ENCODE results near the gene FAM107A.

Gene FAM107A

GRCh38 chr3:58576716-58577115 is 475 bp downstream of the FAM107A start:
- DNase-seq (ENCODE audit: extremely low spot score), result no peak
- CTCF ChIA-PET, result interaction anchor here (3.5 to 25.5 kb wide), 2 partner anchors 9 to 58 kb away, joined by 16 to 384 read pairs; no protein-coding TSS in a partner anchor
- TF ChIP-seq CTCF (IDR thresholded peaks at IDR 0.05; ENCODE audit: control extremely low read depth, extremely low read depth, low read depth, missing control alignments), result no peak
- POLR2A ChIA-PET, result no interaction called here

DNA sequence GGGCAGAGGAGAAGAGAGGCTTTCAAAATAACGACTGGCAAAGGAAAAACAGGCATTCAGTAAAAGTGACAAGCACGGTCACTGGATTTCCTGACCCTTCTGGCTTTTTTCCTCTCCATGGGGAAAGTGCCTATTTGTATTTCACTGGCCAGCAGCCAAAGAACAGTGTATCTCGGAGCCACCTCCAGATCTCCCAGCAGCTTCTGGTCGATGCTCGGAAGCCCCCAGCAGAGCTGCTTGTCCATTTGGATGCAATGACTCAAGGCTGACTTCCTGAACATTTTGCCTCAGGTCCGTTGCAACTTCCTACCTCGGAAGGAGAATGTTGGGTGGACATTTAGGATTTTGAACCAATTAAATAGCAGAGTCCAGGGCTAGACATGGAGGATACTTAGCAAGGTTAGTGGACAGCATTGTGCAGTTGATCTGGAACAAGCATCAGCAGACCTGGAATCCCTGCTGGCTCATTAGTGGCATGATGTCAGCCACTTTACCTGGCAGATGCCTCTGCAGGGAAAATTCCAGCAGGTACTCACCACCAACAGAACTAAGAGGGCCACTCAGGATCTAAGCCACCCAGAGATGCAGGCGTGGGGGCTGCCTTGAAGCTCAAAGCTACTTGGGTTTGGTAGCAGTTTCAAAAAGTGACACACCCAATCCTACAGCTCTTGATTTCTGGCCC is 1.1 kb downstream of the FAM107A start:
- no peak for DNase-seq (ENCODE audit: extremely low spot score)
- ChIA-PET POLR2A (no interaction called here), CTCF (interaction anchor here (3.5 to 25.5 kb wide), 2 partner anchors 8 to 59 kb away, joined by 16 to 384 read pairs; no protein-coding TSS in a partner anchor)
- TF ChIP-seq CTCF (IDR thresholded peaks at IDR 0.05; ENCODE audit: control extremely low read depth, extremely low read depth, low read depth, missing control alignments), result no peak

- TF ChIP-seq CTCF (IDR thresholded peaks at IDR 0.05; ENCODE audit: control extremely low read depth, extremely low read depth, low read depth, missing control alignments), result no peak
- CTCF ChIA-PET, result interaction anchor here (1.3 to 25.5 kb wide), 5 partner anchors 9 to 111 kb away, joined by 3 to 384 read pairs (median 4); no protein-coding TSS in a partner anchor
- POLR2A ChIA-PET, result no interaction called here
- no peak for DNase-seq (ENCODE audit: extremely low spot score)
These were observed 2.5 kb downstream of the FAM107A start for GRCh38 chr3:58574682-58575081.

DNA sequence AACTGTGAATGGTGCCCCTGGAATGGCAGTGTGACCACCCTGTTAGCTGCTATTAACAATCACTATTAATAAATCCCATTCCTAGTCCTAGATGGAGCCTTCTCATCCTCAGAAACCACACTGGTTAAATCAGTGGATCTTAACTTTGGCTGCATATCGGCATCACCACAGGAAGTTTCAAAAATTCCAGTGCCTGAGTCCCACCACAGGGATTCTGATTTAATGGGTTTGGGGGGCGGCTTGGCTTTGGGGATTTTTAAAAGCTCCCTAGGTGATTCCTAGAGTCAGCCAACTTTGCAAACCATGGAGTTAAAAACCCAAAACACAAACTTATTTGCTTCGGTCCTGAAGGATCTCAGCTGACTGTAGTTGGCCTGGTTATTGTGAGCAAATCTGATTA is 3.1 kb downstream of the FAM107A start:
- ChIA-PET POLR2A (no interaction called here), CTCF (interaction anchor here (1.3 to 25.5 kb wide), 6 partner anchors 8 to 110 kb away, joined by 3 to 384 read pairs (median 5); no protein-coding TSS in a partner anchor)
- no peak for TF ChIP-seq CTCF (IDR thresholded peaks at IDR 0.05; ENCODE audit: control extremely low read depth, extremely low read depth, low read depth, missing control alignments)
- DNase-seq (ENCODE audit: extremely low spot score), result no peak

DNA sequence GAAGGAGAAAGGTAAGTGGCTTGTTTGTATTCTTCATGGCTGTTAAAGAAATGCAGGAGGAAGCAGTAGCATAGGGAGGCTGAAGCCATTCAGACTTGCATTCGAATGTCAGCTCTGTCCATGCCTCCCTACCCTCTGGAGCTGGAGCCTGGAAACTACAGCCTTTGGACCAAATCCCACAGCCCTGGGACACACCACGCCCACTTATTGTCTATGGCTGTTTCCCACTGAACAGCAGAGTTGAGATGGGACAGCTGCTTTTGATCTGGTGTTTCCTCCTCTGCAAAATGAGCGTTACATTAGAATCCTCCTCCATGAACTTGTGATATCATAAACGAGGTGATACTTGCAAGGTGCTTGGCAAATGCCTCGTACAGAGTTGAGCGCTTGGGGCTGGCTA is 3.6 kb downstream of the FAM107A start:
- ChIA-PET CTCF (interaction anchor here (1.6 to 25.5 kb wide), 4 partner anchors 11 to 61 kb away, joined by 4 to 384 read pairs (median 7); no protein-coding TSS in a partner anchor), POLR2A (no interaction called here)
- no peak for TF ChIP-seq CTCF (IDR thresholded peaks at IDR 0.05; ENCODE audit: control extremely low read depth, extremely low read depth, low read depth, missing control alignments)
- no peak for DNase-seq (ENCODE audit: extremely low spot score)

DNA sequence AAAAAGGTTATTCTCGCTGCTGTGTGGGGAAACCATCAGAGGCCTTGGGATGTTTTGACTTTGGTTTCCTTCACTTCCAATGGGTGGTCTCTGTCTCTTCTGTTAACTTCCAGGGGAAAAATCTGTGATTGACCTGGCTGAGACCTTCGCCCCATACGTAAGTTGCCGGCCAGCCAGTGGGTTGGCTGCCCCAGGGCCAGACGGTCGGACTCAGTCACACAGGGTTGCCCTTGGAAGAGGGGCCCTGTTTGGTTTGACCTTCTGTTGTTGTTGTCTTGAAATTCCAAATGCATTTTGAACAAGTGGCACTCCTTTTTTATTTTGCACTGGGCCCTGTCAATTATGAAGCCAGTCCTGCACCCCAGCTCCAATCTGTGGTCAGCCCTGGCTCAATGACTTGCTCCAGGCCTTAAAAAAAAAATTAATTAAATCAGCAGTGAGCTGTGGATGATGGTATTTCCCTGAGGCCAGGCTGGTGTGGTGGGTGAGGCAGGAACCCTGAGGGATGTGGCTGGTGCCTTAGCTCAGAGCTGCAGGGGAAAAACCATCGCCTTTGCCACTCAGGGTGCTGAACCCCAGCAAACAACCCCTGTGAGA is 4.5 kb downstream of the FAM107A start:
- no peak for DNase-seq (ENCODE audit: extremely low spot score)
- no peak for TF ChIP-seq CTCF (IDR thresholded peaks at IDR 0.05; ENCODE audit: control extremely low read depth, extremely low read depth, low read depth, missing control alignments)
- ChIA-PET CTCF (interaction anchor here (1.7 to 25.5 kb wide), 4 partner anchors 12 to 62 kb away, joined by 5 to 384 read pairs (median 28); no protein-coding TSS in a partner anchor), POLR2A (no interaction called here)
